NCI-H524 treated with DMSO at 0.1 percent for 48 hours (cell line): ENCODE data around the gene RAMP1.

Experiments used
- DNase-seq: peaks from one replicate; lab custom pipeline; 2025; lab: John Stamatoyannopoulos, UW

The RAMP1 gene

DNA sequence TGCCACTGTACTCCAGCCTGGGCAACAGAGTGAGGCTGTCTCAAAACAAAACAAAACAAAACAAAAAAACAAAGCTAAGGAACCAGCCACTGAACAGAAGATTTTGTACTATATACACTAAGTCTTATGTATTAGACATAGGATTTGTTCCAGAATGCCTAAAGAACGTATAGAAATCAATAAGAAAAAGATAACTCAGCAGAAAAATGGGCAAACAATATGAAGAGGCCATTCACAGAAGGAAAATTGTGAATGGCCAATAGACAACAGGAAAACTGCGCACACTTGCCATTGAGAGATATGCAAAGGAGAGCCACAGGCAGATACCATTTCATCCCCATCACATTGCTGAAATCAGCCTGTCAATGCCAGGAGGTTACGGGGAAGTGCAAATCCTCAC lies 92.5 kb downstream of the RAMP1 start:
- DNase-seq: no peak

DNA sequence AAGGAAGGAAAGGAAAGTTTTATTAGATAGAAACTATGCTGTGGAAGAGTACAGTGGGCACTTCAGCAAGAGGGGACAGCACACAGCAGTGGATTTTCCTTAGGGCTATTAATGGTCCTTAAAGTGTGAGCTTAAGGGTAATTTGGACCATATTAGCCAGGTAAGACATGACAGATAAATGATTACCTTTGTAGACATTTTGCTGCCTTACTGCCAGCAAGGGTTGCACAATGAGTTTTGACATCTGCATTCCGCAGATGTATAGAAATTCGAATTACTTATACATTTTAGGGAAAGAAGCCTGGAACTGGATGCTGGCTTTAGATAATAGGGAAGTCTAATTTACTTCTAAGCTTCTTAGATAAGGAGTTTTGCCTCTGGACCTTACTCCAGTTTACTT lies 93.4 kb downstream of the RAMP1 start:
- DNase-seq: no peak

DNA sequence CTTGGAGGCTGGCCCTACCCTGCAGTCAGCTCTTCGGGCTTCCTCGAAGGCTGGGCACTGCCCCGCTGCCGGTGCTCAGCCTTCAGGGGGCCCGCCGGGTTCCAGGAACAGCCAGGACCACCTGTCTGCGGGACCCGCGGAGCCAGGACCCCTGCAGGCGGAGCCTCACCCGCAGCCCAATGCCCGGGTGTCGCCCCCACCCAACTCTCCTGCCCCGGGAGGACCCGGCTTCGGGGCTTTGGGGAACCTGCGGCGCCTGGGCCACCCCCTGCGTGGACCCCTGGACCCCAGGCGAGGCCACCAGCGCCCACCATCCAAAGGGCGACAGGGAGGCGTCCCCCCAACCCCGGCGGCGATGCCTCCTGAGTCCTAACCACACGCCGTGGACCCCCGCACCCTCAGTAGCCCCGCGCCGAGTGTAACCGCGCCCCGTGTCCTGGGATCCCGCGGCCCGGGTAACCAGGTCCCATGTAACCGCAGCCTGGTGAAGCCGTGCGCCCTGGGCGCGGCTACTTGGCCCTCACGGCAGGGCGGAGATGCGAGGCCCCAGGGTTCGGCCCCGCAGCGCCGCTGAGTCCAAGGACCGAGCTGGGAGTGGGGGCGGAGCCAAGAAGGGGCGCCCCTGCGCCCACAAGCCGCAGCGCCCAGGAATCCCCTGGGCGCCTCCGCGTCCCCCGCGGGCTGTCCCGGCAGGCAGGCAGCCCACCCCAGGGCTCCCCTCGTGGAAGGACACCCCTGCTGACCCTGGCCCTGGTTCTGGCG lies 96.4 kb downstream of the RAMP1 start:
- DNase-seq: no peak

DNA sequence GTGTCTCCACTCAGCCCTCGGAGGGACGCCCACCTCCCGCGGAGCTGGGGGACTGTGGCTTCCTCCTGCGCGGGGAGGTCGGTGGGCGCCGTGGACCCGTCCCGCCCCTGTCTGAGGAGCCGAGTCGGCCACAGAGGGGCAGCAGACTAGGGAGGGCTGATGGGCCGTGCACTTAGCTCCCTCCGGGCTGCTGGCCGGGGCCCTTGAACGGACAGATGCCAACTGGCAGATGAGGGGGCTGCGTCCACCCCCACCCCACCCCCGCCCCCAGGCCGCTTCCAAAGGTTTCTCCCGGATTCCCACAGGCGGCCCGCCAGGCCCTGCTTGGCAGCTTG lies 96.9 kb downstream of the RAMP1 start:
- no peak for DNase-seq

DNA sequence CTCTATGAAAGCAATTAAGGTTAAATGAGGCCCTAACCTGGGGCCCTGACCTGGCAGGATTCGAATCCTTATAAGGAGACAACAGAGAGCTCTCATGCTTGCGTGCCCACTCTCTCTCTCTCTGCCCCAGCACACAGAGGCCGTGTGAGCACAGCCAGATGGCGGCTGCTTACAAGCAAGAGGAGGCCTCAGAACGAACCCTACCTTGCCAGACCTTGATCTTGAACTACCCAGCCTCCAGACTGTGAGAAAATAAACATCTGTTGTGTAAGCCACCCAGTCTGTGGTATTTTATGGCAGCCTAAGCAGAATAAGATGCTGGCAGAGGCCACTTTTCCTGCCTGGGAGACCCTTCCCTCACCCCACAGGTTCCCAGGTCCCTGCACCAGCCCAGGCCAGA lies 102.2 kb downstream of the RAMP1 start:
- no peak for DNase-seq
